ENCODE measurements around the gene THAP4.

Gene THAP4

GRCh38 chr2:241637795-241638660 is 1.1 kb upstream of the THAP4 start:
- TF ChIP-seq MAX (IDR thresholded peaks at IDR 0.05; ENCODE audit: low read depth, low read length): no peak
- TF ChIP-seq POLR2A (IDR thresholded peaks at IDR 0.05; ENCODE audit: extremely low read depth, insufficient read length): no peak
- TF ChIP-seq MYC (IDR thresholded peaks at IDR 0.05; ENCODE audit: low read depth, low read length): no peak
- TF ChIP-seq CTCF (IDR thresholded peaks at IDR 0.05; ENCODE audit: low read depth, low read length): no peak
- peak; percentile 74 for DNase-seq (ENCODE audit: low read depth)
- peak overlapping the region; percentile 84 for H3K4me3 ChIP-seq (ENCODE audit: low read depth, low read length)

GRCh38 chr2:241636182-241637017 is 558 bp downstream of the THAP4 start:
- TF ChIP-seq POLR2A (IDR thresholded peaks at IDR 0.05; ENCODE audit: extremely low read depth, insufficient read length): no peak
- no peak; the same call in 1 of the 2 replicates for TF ChIP-seq MYC (IDR thresholded peaks at IDR 0.05; ENCODE audit: low read depth, low read length)
- no peak for TF ChIP-seq MAX (IDR thresholded peaks at IDR 0.05; ENCODE audit: low read depth, low read length)
- TF ChIP-seq CTCF (IDR thresholded peaks at IDR 0.05; ENCODE audit: low read depth, low read length): no peak
- DNase-seq (ENCODE audit: low read depth): peak; percentile 75
- H3K4me3 ChIP-seq (ENCODE audit: low read depth, low read length): peak overlapping the region; percentile 89

- DNase-seq (ENCODE audit: low read depth): peak; percentile 66
- H3K4me3 ChIP-seq (ENCODE audit: low read depth, low read length): peak overlapping the region; percentile 89
- TF ChIP-seq MYC (IDR thresholded peaks at IDR 0.05; ENCODE audit: low read depth, low read length) (peak; percentile 8; the same call in 1 of the 2 replicates), POLR2A (IDR thresholded peaks at IDR 0.05; ENCODE audit: extremely low read depth, insufficient read length) (no peak)
Measured at GRCh38 chr2:241635756-241636155, 1.2 kb downstream of the THAP4 start.

GRCh38 chr2:241633561-241633960 is 3.4 kb downstream of the THAP4 start:
- H3K4me3 ChIP-seq (ENCODE audit: low read depth, low read length): no peak overlapping the region
- DNase-seq (ENCODE audit: low read depth): no peak
- TF ChIP-seq CTCF (IDR thresholded peaks at IDR 0.05; ENCODE audit: low read depth, low read length) (no peak), MAX (IDR thresholded peaks at IDR 0.05; ENCODE audit: low read depth, low read length) (no peak), MYC (IDR thresholded peaks at IDR 0.05; ENCODE audit: low read depth, low read length) (no peak), POLR2A (IDR thresholded peaks at IDR 0.05; ENCODE audit: extremely low read depth, insufficient read length) (no peak)

GRCh38 chr2:241632478-241633325 is 4.3 kb downstream of the THAP4 start:
- no peak overlapping the region for H3K4me3 ChIP-seq (ENCODE audit: low read depth, low read length)
- no peak for DNase-seq (ENCODE audit: low read depth)

More at GRCh38 chr2:241632478-241633325, 4.3 kb downstream of the THAP4 start:
- no peak for TF ChIP-seq POLR2A (IDR thresholded peaks at IDR 0.05; ENCODE audit: extremely low read depth, insufficient read length)
- TF ChIP-seq MAX (IDR thresholded peaks at IDR 0.05; ENCODE audit: low read depth, low read length): no peak
- TF ChIP-seq MYC (IDR thresholded peaks at IDR 0.05; ENCODE audit: low read depth, low read length): no peak

Measured in NB4 (cell line).